IPS-18a (cell line): ENCODE data around the gene TMEM132C.

Experiments used
- H3K27ac ChIP-seq: one replicate; pipeline ENCODE4 v1.5.1; 2013; ENCODE audit warnings: low read length
- H3K27me3 ChIP-seq: one replicate; pipeline ENCODE4 v1.6.1; 2013; ENCODE audit warnings: mild to moderate bottlenecking, low read length; ENCODE audit not compliant: control insufficient read depth, insufficient read depth
- H3K36me3 ChIP-seq: one replicate; pipeline ENCODE4 v1.6.1; 2013; ENCODE audit warnings: low read depth, low read length; ENCODE audit not compliant: control insufficient read depth
- H3K4me1 ChIP-seq: one replicate; pipeline ENCODE4 v1.6.1; 2013; ENCODE audit warnings: low read depth, low read length; ENCODE audit not compliant: control insufficient read depth
- H3K4me3 ChIP-seq: one replicate; pipeline ENCODE4 v1.5.1; 2013; ENCODE audit warnings: low read length
- H3K9ac ChIP-seq: one replicate; pipeline ENCODE4 v1.6.1; 2013; ENCODE audit warnings: mild to moderate bottlenecking, low read length, moderate library complexity
- H3K9me3 ChIP-seq: one replicate; pipeline ENCODE4 v1.6.1; 2013; ENCODE audit warnings: low read depth, low read length; ENCODE audit not compliant: control insufficient read depth

TMEM132C gene

DNA sequence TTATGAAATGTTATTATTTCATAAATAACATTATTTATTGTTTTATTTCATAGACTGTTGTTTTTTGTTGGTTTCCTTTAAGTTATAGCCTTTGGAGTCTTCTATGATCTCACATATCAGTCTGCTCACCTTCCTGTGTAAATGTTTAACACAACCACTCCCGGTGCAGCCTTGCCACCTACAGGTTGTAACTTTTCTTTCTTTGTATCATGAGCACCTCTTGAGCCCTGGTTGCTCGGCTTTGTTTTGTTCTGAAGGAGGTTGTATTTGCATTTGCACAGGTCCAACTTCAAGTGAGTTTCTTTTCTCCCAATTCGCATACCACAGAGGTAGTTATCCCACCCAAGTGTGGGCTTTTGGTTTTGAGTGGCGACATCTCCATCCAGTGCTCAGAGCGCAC is 435.4 kb downstream of the TMEM132C start:
- Histone ChIP-seq H3K4me3 (no peak overlapping the region), H3K9me3 (peaks cover 8% of the 10 kb centered on the region), H3K4me1 (no peaks in the 10 kb centered on the region), H3K9ac (no peak overlapping the region), H3K27ac (no peak overlapping the region), H3K27me3 (no peaks in the 10 kb centered on the region), H3K36me3 (no peaks in the 10 kb centered on the region)

DNA sequence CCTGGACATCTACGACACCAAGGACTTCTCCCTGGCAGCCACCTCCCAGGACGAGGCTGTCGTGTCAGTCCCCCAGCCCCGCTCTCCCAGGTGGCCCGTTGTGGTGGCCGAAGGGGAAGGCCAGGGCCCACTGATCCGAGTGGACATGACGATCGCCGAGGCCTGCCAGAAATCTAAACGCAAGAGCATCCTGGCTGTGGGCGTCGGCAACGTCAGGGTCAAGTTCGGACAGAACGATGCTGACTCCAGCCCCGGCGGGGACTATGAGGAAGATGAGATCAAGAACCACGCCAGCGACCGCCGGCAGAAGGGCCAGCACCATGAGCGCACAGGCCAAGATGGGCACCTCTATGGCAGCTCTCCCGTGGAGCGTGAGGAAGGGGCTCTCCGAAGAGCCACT is 438.2 kb downstream of the TMEM132C start:
- Histone ChIP-seq H3K36me3 (no peaks in the 10 kb centered on the region), H3K9me3 (peaks cover 4% of the 10 kb centered on the region), H3K27me3 (no peaks in the 10 kb centered on the region), H3K27ac (no peak overlapping the region), H3K9ac (no peak overlapping the region), H3K4me1 (no peaks in the 10 kb centered on the region), H3K4me3 (no peak overlapping the region)

DNA sequence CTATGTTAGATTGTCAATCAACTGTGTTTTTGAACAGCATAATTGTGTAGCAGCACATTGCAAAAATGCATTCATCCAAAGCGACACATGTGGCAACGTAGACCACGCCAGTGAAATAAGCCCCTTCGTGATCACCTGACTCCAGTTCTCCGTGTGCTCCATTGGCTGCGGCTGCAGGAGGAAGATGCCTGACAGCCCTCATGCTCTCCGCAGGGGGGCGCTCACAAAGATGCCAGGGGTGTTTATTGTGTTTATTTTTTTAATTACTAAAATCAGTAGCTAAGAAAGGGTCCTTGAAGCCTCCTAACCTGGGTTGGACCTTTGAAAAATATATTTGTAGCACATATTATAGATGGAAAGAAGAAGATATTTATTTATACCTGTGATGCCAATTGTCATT is 440.5 kb downstream of the TMEM132C start:
- no peaks in the 10 kb centered on the region for H3K4me1 ChIP-seq
- no peaks in the 10 kb centered on the region for H3K36me3 ChIP-seq
- H3K9ac ChIP-seq, result no peak overlapping the region
- H3K27me3 ChIP-seq, result no peaks in the 10 kb centered on the region
- H3K9me3 ChIP-seq, result peaks cover 17% of the 10 kb centered on the region
- no peak overlapping the region for H3K27ac ChIP-seq
- H3K4me3 ChIP-seq, result no peak overlapping the region

DNA sequence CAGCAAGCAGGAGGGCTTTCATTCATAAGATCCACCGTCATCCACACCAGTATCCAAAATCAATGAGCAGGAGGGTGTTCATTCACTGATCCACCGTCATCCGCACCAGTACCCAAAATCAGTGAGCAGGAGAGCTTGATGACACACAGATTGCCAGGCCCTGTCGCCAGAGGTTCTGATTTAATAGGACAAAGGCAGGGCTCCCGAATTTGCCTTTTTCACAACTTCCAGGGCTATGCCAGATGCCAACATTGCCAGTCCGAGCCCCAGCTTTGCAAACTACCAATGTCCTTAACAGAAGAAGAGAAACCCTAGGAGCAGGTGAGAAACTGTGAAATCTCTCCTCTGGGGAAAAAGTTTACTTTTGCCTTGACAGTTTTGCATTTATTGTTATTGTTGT is 441.8 kb downstream of the TMEM132C start:
- Histone ChIP-seq H3K9ac (no peak overlapping the region), H3K36me3 (no peaks in the 10 kb centered on the region), H3K4me3 (no peak overlapping the region), H3K4me1 (no peaks in the 10 kb centered on the region), H3K27ac (no peak overlapping the region), H3K27me3 (no peaks in the 10 kb centered on the region), H3K9me3 (peaks cover 14% of the 10 kb centered on the region)

DNA sequence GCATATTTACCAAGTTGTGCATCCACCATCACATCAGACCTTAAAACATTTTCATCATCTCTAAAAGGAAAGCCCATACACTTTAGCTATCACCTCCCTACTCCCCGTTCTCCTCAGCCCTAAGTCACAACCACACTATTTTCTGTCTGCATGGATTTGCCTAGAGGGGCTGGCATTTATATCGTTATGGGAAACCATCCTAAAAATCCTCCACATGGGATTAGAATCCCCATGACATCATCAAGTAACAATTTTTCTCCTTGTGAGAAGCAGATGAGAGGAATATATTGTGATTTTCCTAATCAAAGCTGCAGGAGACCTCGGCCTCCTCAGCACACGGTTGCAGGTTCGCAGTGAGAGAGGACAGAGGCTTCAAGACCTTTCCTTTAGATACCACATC is 442.7 kb downstream of the TMEM132C start:
- Histone ChIP-seq H3K9me3 (peaks cover 13% of the 10 kb centered on the region), H3K36me3 (no peaks in the 10 kb centered on the region), H3K27me3 (no peaks in the 10 kb centered on the region), H3K4me1 (no peaks in the 10 kb centered on the region), H3K9ac (no peak overlapping the region), H3K27ac (no peak overlapping the region), H3K4me3 (no peak overlapping the region)

DNA sequence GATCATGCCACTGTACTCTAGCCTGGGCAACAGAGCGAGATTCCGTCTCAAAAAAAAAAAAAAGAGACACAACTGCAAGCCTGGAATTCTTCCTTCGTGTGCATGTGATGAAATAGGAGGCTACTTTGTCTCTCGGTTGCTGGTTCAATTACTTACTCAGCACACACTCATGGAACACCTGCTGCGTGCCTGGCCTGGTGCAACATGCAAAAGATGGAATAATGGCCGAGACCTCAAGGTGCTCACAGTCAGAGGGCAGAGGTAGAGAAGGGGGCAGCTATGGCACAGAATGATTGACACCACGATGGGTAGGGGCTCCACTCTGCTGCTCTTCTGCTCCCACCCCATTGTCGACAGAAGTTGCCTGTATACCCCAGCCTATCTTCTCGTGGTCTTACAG is 444.5 kb downstream of the TMEM132C start:
- Histone ChIP-seq H3K27ac (no peak overlapping the region), H3K4me3 (no peak overlapping the region), H3K27me3 (no peaks in the 10 kb centered on the region), H3K9me3 (peaks cover 13% of the 10 kb centered on the region), H3K4me1 (no peaks in the 10 kb centered on the region), H3K36me3 (no peaks in the 10 kb centered on the region), H3K9ac (no peak overlapping the region)

DNA sequence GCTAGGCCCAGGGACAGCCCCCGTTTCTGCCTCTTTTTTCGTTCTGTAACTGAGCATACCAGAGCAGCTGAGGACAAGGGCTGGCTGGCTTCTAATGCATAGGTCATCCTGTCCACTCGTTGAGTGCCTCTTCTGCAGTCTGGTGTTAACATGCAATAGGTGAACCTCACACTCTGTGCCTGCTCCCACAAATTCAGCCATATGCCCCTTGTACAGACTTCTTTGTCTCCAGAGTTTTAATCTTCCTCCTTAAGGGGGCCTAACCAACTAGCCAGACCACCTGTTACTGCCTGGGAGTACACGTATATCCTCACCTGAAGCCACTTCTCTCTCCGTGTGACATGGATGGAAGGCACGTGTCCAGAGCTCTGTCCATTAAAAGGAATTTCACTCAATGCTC is 445.7 kb downstream of the TMEM132C start:
- H3K27me3 ChIP-seq, result no peaks in the 10 kb centered on the region

DNA sequence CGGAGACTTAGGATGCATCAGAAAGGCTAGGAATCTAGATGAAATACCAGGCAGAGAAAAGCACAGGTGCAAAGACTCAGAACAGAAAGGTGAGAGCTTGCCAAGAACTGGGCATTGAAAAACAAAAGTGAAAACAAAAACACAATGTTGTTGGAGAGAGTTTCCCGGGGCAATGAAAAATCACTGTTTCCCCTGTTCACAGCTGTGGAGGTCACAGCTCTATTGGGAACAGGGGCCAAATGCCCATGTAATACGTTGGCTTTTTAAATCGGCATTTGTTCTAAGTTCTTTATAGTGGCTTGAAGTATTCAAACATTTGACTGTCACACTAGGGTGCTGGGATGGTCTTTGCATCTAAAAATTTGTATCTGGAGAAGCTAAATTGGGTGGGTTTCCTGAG is 448.5 kb downstream of the TMEM132C start:
- Histone ChIP-seq H3K27ac (no peak overlapping the region), H3K9ac (no peak overlapping the region), H3K4me1 (no peaks in the 10 kb centered on the region), H3K4me3 (no peak overlapping the region), H3K27me3 (no peaks in the 10 kb centered on the region), H3K9me3 (peaks cover 37% of the 10 kb centered on the region), H3K36me3 (no peaks in the 10 kb centered on the region)

More for the DNA sequence above, 445.7 kb downstream of the TMEM132C start:
- Histone ChIP-seq H3K36me3 (no peaks in the 10 kb centered on the region), H3K4me3 (no peak overlapping the region), H3K9me3 (peaks cover 20% of the 10 kb centered on the region), H3K4me1 (no peaks in the 10 kb centered on the region), H3K9ac (no peak overlapping the region), H3K27ac (no peak overlapping the region)

DNA sequence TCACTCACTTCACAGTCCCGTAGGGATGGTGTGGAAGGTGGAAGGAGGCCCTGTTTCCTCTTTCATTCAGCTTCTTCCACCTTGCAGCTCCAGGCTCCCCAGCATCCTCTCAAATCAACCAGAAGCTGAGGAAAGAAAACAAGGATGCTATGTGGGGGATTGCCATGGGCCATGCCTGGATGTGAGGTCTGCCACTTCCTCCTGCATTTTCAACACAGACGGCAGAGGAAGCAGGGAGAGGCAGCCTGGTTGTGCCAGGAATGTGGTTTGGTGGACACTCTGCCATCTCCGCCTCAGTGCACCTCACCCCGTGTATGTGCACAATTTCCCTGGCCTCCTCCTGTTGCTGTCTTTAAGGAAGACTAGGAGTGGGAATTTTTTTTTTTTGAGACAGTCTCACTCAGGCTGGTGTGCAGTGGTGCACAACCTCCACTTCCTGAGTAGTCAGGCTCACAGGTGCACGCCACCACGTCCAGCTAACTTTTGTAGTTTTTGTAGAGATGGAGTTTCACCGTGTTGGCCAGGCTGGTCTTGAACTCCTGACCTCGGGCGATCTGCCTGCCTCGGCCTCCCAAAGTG is 457.6 kb downstream of the TMEM132C start:
- no peak overlapping the region for H3K27ac ChIP-seq
- H3K27me3 ChIP-seq, result no peaks in the 10 kb centered on the region
- H3K9ac ChIP-seq, result no peak overlapping the region

DNA sequence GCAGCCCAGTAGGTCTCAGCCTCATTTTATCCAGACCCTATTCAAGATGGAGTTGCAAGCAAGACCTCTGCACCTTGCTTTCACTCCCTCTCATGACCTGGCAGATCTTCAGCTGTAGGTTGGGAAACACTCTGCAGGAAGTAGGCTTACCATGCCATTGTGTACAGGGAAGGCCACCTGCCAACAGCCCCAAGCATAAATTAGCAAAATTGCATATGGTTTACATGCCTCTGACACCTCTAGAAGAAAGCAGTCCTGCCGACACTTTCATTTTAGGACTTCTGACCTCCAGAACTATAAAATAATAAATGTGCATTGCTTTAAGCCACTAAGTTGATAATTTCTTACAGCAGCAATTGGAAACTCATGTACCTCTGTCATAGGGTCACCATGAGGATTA is 459.9 kb downstream of the TMEM132C start:
- Histone ChIP-seq H3K36me3 (no peaks in the 10 kb centered on the region), H3K27me3 (no peaks in the 10 kb centered on the region), H3K4me1 (no peaks in the 10 kb centered on the region), H3K9me3 (peaks cover 3% of the 10 kb centered on the region), H3K9ac (no peak overlapping the region), H3K4me3 (no peak overlapping the region), H3K27ac (no peak overlapping the region)

More for the DNA sequence above, 457.6 kb downstream of the TMEM132C start:
- H3K36me3 ChIP-seq, result no peaks in the 10 kb centered on the region
- peaks cover 6% of the 10 kb centered on the region for H3K9me3 ChIP-seq
- H3K4me1 ChIP-seq, result no peaks in the 10 kb centered on the region
- no peak overlapping the region for H3K4me3 ChIP-seq

DNA sequence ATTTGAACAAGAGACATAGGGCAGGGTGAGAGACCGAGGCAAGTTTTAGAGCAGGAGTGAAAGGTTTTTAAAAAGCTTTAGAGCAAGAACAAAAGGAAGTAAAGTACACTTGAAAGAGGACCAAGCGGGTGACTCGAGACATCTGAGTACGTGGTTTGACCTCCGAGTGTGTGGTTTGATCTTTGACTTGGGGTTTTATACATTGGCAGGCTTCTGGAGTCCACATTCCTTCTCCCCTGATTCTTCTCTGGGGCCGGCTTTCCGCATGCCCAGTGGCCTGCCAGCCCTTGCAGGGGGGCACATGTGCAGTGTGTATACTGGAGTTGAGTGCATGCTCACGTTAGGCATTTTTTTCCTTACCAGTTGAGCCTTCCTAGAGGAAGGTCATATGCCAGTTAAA is 460.5 kb downstream of the TMEM132C start:
- Histone ChIP-seq H3K4me3 (no peak overlapping the region), H3K27me3 (no peaks in the 10 kb centered on the region), H3K27ac (no peak overlapping the region), H3K36me3 (no peaks in the 10 kb centered on the region), H3K9me3 (peaks cover 3% of the 10 kb centered on the region), H3K9ac (no peak overlapping the region), H3K4me1 (no peaks in the 10 kb centered on the region)

DNA sequence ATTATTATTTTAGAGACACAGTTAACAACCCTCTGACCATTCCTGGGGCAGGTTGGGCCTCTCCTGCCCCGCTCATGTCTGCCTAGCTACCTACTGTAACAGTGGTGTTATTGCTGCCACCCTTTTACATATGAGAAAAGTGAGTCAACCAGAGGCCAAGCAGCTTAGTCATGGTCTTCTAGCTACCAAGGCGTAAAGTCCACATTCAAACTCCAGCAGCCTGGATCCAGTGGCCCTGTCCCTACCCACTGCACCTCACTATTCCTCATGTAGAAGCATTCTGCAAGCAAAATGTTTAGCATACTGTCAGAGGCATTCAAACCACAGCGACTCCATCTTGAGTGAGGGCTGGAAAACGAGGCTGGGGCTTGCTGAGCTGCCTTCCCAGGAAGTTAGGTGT is 461.0 kb downstream of the TMEM132C start:
- Histone ChIP-seq H3K9ac (no peak overlapping the region), H3K4me1 (no peaks in the 10 kb centered on the region), H3K27me3 (no peaks in the 10 kb centered on the region), H3K36me3 (no peaks in the 10 kb centered on the region), H3K9me3 (peaks cover 6% of the 10 kb centered on the region), H3K27ac (no peak overlapping the region), H3K4me3 (no peak overlapping the region)
